CD4-positive, alpha-beta T cell (primary cell): ENCODE measurements around the gene RAB44. TPM values are rescaled to one million over a fixed set of nuclear protein-coding genes. Genes with fewer than 3 reads are reported as not detected.

Experiments
- ATAC-seq: fragments of 200-7000 bp; cut with Tn5 transposase; one replicate; pipeline ENCODE4 v1.10.0; 2022; ENCODE audit warnings: mild to moderate bottlenecking; ENCODE audit not compliant: poor library complexity
- CTCF ChIA-PET: fragments of 350-600 bp; sonication (Branson Sonifier 250); formaldehyde crosslinking; loops from one replicate; lab custom pipeline; 2021; ENCODE audit warnings: antibody characterized with exemption, inconsistent platforms; lab: Charles Lee
- POLR2A ChIA-PET: fragments of 350-600 bp; sonication (Branson Sonifier 250); formaldehyde crosslinking; loops from one replicate; lab custom pipeline; 2021; ENCODE audit warnings: antibody characterized with exemption, inconsistent platforms; lab: Charles Lee
- DNase-seq, 14 experiments: peaks; one replicate each; pipeline ENCODE4 v3.0.0-alpha.2; 2013 to 2020; ENCODE audit warnings: mixed read lengths in 2 of 14
- H3K27ac ChIP-seq, 2 donors: one replicate each; pipeline versions ENCODE4 v1.5.1 to v1.7.0; 2013; ENCODE audit warnings: low read length in 2 of 2, low read depth in 1 of 2, mild to moderate bottlenecking in 1 of 2
- H3K27me3 ChIP-seq, 2 experiments: 1 replicate in 1 of 2; 2 replicates in 1 of 2; pipeline versions ENCODE4 v1.6.1 to v1.7.0; 2013; ENCODE audit warnings: low read length in 2 of 2, control low read depth in 1 of 2, mild to moderate bottlenecking in 1 of 2, moderate library complexity in 1 of 2; ENCODE audit not compliant: insufficient read depth in 2 of 2, control insufficient read depth in 1 of 2
- H3K36me3 ChIP-seq: one replicate; pipeline ENCODE4 v1.6.1; 2013; ENCODE audit warnings: low read length, control low read depth; ENCODE audit not compliant: insufficient read depth
- H3K4me1 ChIP-seq: one replicate; pipeline ENCODE4 v1.6.1; 2013; ENCODE audit warnings: low read length, control low read depth; ENCODE audit not compliant: insufficient read depth
- H3K4me3 ChIP-seq: one replicate; pipeline ENCODE4 v1.5.1; 2013; ENCODE audit warnings: mild to moderate bottlenecking, low read length, moderate library complexity
- H3K9me3 ChIP-seq, 2 experiments: 1 replicate in 1 of 2; 2 replicates in 1 of 2; pipeline versions ENCODE4 v1.6.1 to v1.7.0; 2013; ENCODE audit warnings: low read length in 2 of 2, mild to moderate bottlenecking in 2 of 2, control low read depth in 1 of 2, moderate library complexity in 1 of 2; ENCODE audit not compliant: control insufficient read depth in 1 of 2, insufficient read depth in 1 of 2
- H3K27ac Mint-ChIP-seq: one replicate; pipeline ENCODE4 v1.8.0; 2020; ENCODE audit warnings: mixed read lengths
- H3K27me3 Mint-ChIP-seq: one replicate; pipeline ENCODE4 v1.8.0; 2021; ENCODE audit warnings: mixed read lengths
- H3K36me3 Mint-ChIP-seq: one replicate; pipeline ENCODE4 v1.8.0; 2021; ENCODE audit warnings: low read depth, mixed read lengths
- H3K4me1 Mint-ChIP-seq: one replicate; pipeline ENCODE4 v1.8.0; 2021; ENCODE audit warnings: low read depth, mixed read lengths
- H3K4me3 Mint-ChIP-seq: one replicate; pipeline ENCODE4 v1.8.0; 2020; ENCODE audit warnings: mild to moderate bottlenecking, mixed read lengths
- H3K9me3 Mint-ChIP-seq: one replicate; pipeline ENCODE4 v1.8.0; 2020; ENCODE audit warnings: mixed read lengths
- CTCF ChIP-seq: fragments of 200-600 bp; IDR thresholded peaks from one replicate; pipeline ENCODE4 v1.8.0; 2022; ENCODE audit warnings: antibody characterized with exemption, mild to moderate bottlenecking
- intact Hi-C, 2 experiments: fragments of 100-400 bp; cut with DNase I in 1 of 2; cut with micrococcal nuclease in 1 of 2; formaldehyde crosslinking; loops; one replicate each; pipeline versions ENCODE4 v1.15.1 to v1.9.0; 2023 to 2025; cut with DNase I, micrococcal nuclease
- total RNA-seq, 174 experiments: library from RNA in 2 of 174; stranded (reverse) in 2 of 174; gene quantifications; one replicate each; pipeline ENCODE4 v1.2.3 and lab custom pipeline; 2021 to 2026

Gene RAB44
- total RNA-seq, 2 experiments from 2014 or later: 0.22 TPM

- no peak for ATAC-seq
- Mint-ChIP-seq H3K9me3 (no peaks in the 10 kb centered on the region), H3K36me3 (no peaks in the 10 kb centered on the region), H3K27me3 (no peaks in the 10 kb centered on the region), H3K4me3 (no peak overlapping the region), H3K4me1 (peaks cover 3% of the 10 kb centered on the region), H3K27ac (no peak overlapping the region)
- ChIA-PET CTCF (interaction anchor here (1.3 kb wide), 1 partner anchor 10 kb away, joined by 3 read pairs; the partner anchor contains the start of gene CDKN1A), POLR2A (no interaction called here)
- no peaks in the 10 kb centered on the region for H3K36me3 ChIP-seq
- intact Hi-C loops: no loop called here
- no peak for DNase-seq
- H3K27ac ChIP-seq: no peak overlapping the region
- no peak for TF ChIP-seq CTCF
- H3K4me3 ChIP-seq: no peak overlapping the region
- H3K4me1 ChIP-seq: no peaks in the 10 kb centered on the region
- H3K27me3 ChIP-seq: no peaks in the 10 kb centered on the region
- H3K9me3 ChIP-seq: no peaks in the 10 kb centered on the region
Measured at GRCh38 chr6:36668591-36668990, 29.0 kb upstream of the RAB44 start.

DNA sequence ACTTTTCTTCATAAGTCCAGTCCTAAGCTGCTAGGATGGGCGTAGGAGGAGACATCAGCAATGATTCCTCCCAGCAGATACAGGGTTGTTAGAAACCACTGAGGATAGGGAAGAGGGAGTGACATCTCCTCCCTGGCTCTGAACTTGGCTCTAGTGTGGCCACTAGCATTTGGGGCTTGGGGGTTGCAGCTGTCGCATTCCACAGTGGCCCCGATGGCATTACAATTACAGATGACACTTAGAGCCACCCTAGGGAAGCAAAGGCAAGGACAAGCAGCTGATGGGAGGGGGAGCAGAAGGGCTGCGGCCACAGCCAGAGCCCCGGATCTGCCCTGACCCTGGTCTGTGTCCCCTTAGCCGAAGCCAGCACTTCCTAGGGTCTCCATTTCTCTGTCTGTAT lies 28.6 kb upstream of the RAB44 start:
- Mint-ChIP-seq H3K27me3 (no peaks in the 10 kb centered on the region), H3K4me3 (no peak overlapping the region), H3K36me3 (no peaks in the 10 kb centered on the region), H3K27ac (no peak overlapping the region), H3K4me1 (peaks cover 2% of the 10 kb centered on the region), H3K9me3 (no peaks in the 10 kb centered on the region)
- H3K36me3 ChIP-seq: no peaks in the 10 kb centered on the region
- no peaks in the 10 kb centered on the region for H3K4me1 ChIP-seq
- POLR2A ChIA-PET: no interaction called here
- no peak overlapping the region for H3K4me3 ChIP-seq
- H3K27me3 ChIP-seq: no peaks in the 10 kb centered on the region
- DNase-seq (no peak), ATAC-seq (no peak)
- TF ChIP-seq CTCF: no peak
- CTCF ChIA-PET: interaction anchor here (1.3 kb wide), 1 partner anchor 9 kb away, joined by 3 read pairs; the partner anchor contains the start of gene CDKN1A
- intact Hi-C loops: no loop called here
- no peaks in the 10 kb centered on the region for H3K9me3 ChIP-seq
- no peak overlapping the region for H3K27ac ChIP-seq

- intact Hi-C loops: no loop called here
Measured at GRCh38 chr6:36670271-36670670, 27.4 kb upstream of the RAB44 start.

More at GRCh38 chr6:36670271-36670670, 27.4 kb upstream of the RAB44 start:
- no peak overlapping the region for H3K27ac Mint-ChIP-seq
- H3K27me3 ChIP-seq: no peaks in the 10 kb centered on the region
- no peaks in the 10 kb centered on the region for H3K9me3 Mint-ChIP-seq
- H3K36me3 ChIP-seq: no peaks in the 10 kb centered on the region
- no peak for TF ChIP-seq CTCF
- DNase-seq (no peak), ATAC-seq (no peak)
- POLR2A ChIA-PET: no interaction called here
- no peak overlapping the region for H3K4me3 ChIP-seq
- CTCF ChIA-PET: interaction anchor here (1.6 kb wide), 1 partner anchor 55 kb away, joined by 4 read pairs; no protein-coding TSS in a partner anchor
- no peaks in the 10 kb centered on the region for H3K36me3 Mint-ChIP-seq
- H3K27me3 Mint-ChIP-seq: no peaks in the 10 kb centered on the region
- no peak overlapping the region for H3K27ac ChIP-seq
- H3K4me1 Mint-ChIP-seq: no peaks in the 10 kb centered on the region
- no peak overlapping the region for H3K4me3 Mint-ChIP-seq
- H3K4me1 ChIP-seq: no peaks in the 10 kb centered on the region
- no peaks in the 10 kb centered on the region for H3K9me3 ChIP-seq
